ENCODE results near the gene SETDB1.

DNA sequence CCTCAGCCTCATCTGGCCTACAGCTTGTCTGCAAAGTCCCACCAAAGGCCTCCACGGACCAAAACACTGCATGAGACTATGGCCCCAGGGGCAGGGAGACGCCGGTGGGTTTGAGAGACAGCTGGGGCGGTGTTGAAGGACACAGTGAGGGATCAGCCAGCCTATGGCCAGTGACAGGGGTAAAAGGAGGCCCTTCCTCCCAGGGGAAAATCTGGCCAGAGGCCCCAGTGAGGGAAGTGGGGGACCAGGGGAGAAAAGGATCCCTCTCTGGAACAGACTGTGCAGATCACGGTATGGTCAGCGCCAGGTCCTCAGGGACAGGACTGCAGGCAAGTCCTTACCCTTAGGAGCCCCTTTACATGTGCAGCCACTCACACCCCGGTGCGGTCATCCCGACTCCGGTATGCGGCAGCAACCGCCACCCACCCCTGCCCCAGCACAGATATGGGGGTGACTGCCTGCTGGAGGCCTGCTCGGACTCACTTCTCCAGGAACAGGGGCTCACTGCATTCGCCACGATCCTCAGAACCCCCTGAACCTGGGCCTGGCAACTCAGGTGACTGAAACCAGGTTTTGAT is 47.2 kb downstream of the SETDB1 start:
- TF ChIP-seq REST (IDR thresholded peaks at IDR 0.05; ENCODE audit: insufficient replicate concordance, low read depth): no peak
- TF ChIP-seq CTCF (IDR thresholded peaks at IDR 0.05; ENCODE audit: insufficient read depth, low read length): no peak
- no peak for TF ChIP-seq GABPA (IDR thresholded peaks at IDR 0.05; ENCODE audit: low read depth)
- no peak for TF ChIP-seq POLR2AphosphoS5 (IDR thresholded peaks at IDR 0.05; ENCODE audit: low read depth)
- TF ChIP-seq SPI1 (IDR thresholded peaks at IDR 0.05; ENCODE audit: borderline replicate concordance, low read depth): no peak

All from HL-60 (cell line).